ENCODE data around the gene ZNF579. TPM values are rescaled to one million over a fixed set of nuclear protein-coding genes. Genes with fewer than 3 reads are reported as not detected.

ZNF579 gene
- total RNA-seq, 1 donor from 2014 or later: 2.1 TPM

- H3K27ac Mint-ChIP-seq: no peak overlapping the region
- H3K4me1 Mint-ChIP-seq: peaks cover 26% of the 10 kb centered on the region
- peaks cover 26% of the 10 kb centered on the region for H3F3A ChIP-seq (ENCODE audit: low read depth)
- peaks cover 12% of the 10 kb centered on the region for H3K79me2 ChIP-seq (ENCODE audit: low read depth)
- H3K36me3 ChIP-seq: no peaks in the 10 kb centered on the region
- peaks cover 5% of the 10 kb centered on the region for H3K4me1 ChIP-seq
- H3K4me3 Mint-ChIP-seq: no peak overlapping the region
- DNase-seq (ENCODE audit: low spot score): no peak
- H3K9ac ChIP-seq: no peak overlapping the region
- peaks cover 4% of the 10 kb centered on the region for H3K27me3 Mint-ChIP-seq (ENCODE audit: insufficient read depth, low read depth)
- H4K20me1 ChIP-seq (ENCODE audit: low read depth): peaks cover 12% of the 10 kb centered on the region
- H3K27ac ChIP-seq: no peak overlapping the region
- H3K9me3 Mint-ChIP-seq: no peaks in the 10 kb centered on the region
- no peaks in the 10 kb centered on the region for H3K9me3 ChIP-seq (ENCODE audit: low read depth)
- no peak overlapping the region for H3K4me2 ChIP-seq
- no peak overlapping the region for H2AFZ ChIP-seq (replicated peaks)
- H3K36me3 Mint-ChIP-seq: peaks cover 13% of the 10 kb centered on the region
- no peak for TF ChIP-seq EZH2 (IDR thresholded peaks at IDR 0.05)
- TF ChIP-seq EZH2phosphoT487 (IDR thresholded peaks at IDR 0.05): no peak
- no peak for TF ChIP-seq CTCF (IDR thresholded peaks at IDR 0.05)
- H3K4me3 ChIP-seq: no peak overlapping the region
- no peaks in the 10 kb centered on the region for H3K27me3 ChIP-seq
Observed at GRCh38 chr19:55622242-55622969, 41.8 kb upstream of the ZNF579 start.

- Mint-ChIP-seq H3K36me3 (peaks cover 17% of the 10 kb centered on the region), H3K4me1 (peaks cover 28% of the 10 kb centered on the region), H3K9me3 (no peaks in the 10 kb centered on the region), H3K27me3 (ENCODE audit: insufficient read depth, low read depth) (peaks cover 7% of the 10 kb centered on the region), H3K4me3 (no peak overlapping the region), H3K27ac (no peak overlapping the region)
- no peak overlapping the region for H3K9ac ChIP-seq
- no peaks in the 10 kb centered on the region for H3K9me3 ChIP-seq (ENCODE audit: low read depth)
- TF ChIP-seq EZH2 (IDR thresholded peaks at IDR 0.05): no peak
- no peak for TF ChIP-seq CTCF (IDR thresholded peaks at IDR 0.05)
- no peak for TF ChIP-seq EZH2phosphoT487 (IDR thresholded peaks at IDR 0.05)
- peaks cover 12% of the 10 kb centered on the region for H3K79me2 ChIP-seq (ENCODE audit: low read depth)
- no peak overlapping the region for H3K4me3 ChIP-seq
- H2AFZ ChIP-seq (replicated peaks): no peak overlapping the region
- no peak overlapping the region for H3K27ac ChIP-seq
- no peaks in the 10 kb centered on the region for H3K36me3 ChIP-seq
- H3K27me3 ChIP-seq: no peaks in the 10 kb centered on the region
- peaks cover 26% of the 10 kb centered on the region for H3F3A ChIP-seq (ENCODE audit: low read depth)
- no peak overlapping the region for H3K4me2 ChIP-seq
- peaks cover 12% of the 10 kb centered on the region for H4K20me1 ChIP-seq (ENCODE audit: low read depth)
- peaks cover 5% of the 10 kb centered on the region for H3K4me1 ChIP-seq
- no peak for DNase-seq (ENCODE audit: low spot score)
Observed at GRCh38 chr19:55621673-55622231, 41.1 kb upstream of the ZNF579 start.

GRCh38 chr19:55621205-55621672, 40.6 kb upstream of the ZNF579 start:
- H3K36me3 ChIP-seq: no peaks in the 10 kb centered on the region
- H3K27ac Mint-ChIP-seq: no peak overlapping the region
- DNase-seq (ENCODE audit: low spot score): no peak

More at GRCh38 chr19:55621205-55621672, 40.6 kb upstream of the ZNF579 start:
- H2AFZ ChIP-seq (replicated peaks): no peak overlapping the region
- Mint-ChIP-seq H3K27me3 (ENCODE audit: insufficient read depth, low read depth) (peaks cover 7% of the 10 kb centered on the region), H3K4me3 (no peak overlapping the region), H3K9me3 (no peaks in the 10 kb centered on the region), H3K4me1 (peaks cover 28% of the 10 kb centered on the region), H3K36me3 (peaks cover 18% of the 10 kb centered on the region)
- H3K4me3 ChIP-seq: no peak overlapping the region
- no peak for TF ChIP-seq EZH2 (IDR thresholded peaks at IDR 0.05)
- no peak for TF ChIP-seq CTCF (IDR thresholded peaks at IDR 0.05)
- TF ChIP-seq EZH2phosphoT487 (IDR thresholded peaks at IDR 0.05): no peak
- no peak overlapping the region for H3K4me2 ChIP-seq
- H4K20me1 ChIP-seq (ENCODE audit: low read depth): peaks cover 12% of the 10 kb centered on the region
- no peaks in the 10 kb centered on the region for H3K9me3 ChIP-seq (ENCODE audit: low read depth)
- H3F3A ChIP-seq (ENCODE audit: low read depth): peaks cover 26% of the 10 kb centered on the region
- no peak overlapping the region for H3K9ac ChIP-seq
- no peaks in the 10 kb centered on the region for H3K27me3 ChIP-seq
- peaks cover 12% of the 10 kb centered on the region for H3K79me2 ChIP-seq (ENCODE audit: low read depth)
- no peak overlapping the region for H3K27ac ChIP-seq
- H3K4me1 ChIP-seq: peaks cover 5% of the 10 kb centered on the region

Measured in neural progenitor cell (in vitro differentiated cells).